ENCODE measurements around the gene WASF1.

The WASF1 gene

GRCh38 chr6:110179406-110180227 is at the start of gene WASF1:
TSS of gene WASF1 (minus strand) at chr6:110179670. CDS start at chr6:110127601, 52,069 bp downstream.
- peak; percentile 70 to 87 (median 84) for DNase-seq (ENCODE audit: low read depth in 4 of 4, low spot score in 1 of 4)

DNA sequence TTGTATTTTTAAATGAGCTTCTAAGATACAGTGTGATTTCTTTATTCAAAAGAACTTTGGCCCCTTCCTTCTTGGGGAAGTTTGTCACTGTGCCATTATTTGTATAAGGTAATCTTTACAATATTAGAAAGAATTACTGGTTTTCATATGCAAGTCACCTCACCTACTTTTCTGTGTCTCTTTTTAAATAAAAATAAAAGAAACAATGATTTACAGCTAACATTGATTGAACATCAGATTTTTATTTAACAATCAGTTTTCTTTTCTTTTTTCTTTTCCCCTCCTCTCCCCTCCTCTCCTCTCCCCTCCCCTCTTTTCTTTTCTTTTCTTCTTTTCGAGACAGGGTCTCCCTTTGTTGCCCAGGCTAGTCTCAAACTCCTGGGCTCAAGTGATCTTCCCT is 46.8 kb upstream of the WASF1 start:
- no peak for DNase-seq (ENCODE audit: low read depth in 4 of 4, low spot score in 1 of 4)

DNA sequence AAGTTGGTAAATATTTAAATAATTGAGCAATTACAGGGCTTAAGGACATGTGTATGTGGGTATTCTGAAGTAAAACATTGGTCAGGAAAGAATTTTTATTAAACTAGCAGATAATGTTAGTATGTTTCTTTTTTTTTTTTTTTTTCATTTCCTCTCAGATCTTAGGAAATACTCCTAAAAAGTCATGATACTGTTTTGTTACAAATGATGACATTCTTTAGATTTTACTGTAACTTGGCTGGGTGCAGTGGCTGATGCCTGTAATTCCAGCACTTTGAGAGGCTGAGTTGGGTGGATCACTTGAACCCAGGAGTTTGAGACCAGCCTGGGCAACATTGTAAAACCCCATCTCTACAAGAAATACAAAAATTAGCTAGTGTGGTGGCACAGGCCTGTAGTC is 42.3 kb upstream of the WASF1 start:
- no peak for DNase-seq (ENCODE audit: low read depth in 4 of 4, low spot score in 1 of 4)

GRCh38 chr6:110217266-110217665 is 37.8 kb upstream of the WASF1 start:
- no peak for DNase-seq (ENCODE audit: low read depth in 4 of 4, low spot score in 1 of 4)

- no peak for DNase-seq (ENCODE audit: low read depth in 4 of 4, low spot score in 1 of 4)
These were observed 36.7 kb upstream of the WASF1 start for GRCh38 chr6:110216140-110216539.

- no peak for DNase-seq (ENCODE audit: low read depth in 4 of 4, low spot score in 1 of 4)
These were observed 34.9 kb upstream of the WASF1 start for GRCh38 chr6:110214338-110214737.

DNA sequence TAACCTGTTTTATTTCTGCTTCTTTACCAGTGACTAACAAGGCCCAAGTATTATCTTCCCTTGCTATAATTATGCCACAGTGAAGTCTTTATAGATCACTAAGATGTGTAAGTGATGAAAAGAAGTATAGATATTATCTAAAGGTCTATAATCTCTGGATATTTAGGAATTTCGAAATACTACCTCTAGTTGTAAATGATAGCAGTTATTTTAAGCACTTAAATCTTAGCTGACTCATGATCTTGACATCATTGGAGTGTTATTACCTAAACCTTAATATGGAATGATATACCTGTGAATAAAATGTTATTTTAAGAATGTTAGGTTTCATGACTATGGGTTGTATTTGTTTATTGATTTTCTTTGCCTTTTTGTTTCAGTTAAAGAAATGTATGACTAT is 32.3 kb upstream of the WASF1 start:
- no peak for DNase-seq (ENCODE audit: low read depth in 4 of 4, low spot score in 1 of 4)

DNA sequence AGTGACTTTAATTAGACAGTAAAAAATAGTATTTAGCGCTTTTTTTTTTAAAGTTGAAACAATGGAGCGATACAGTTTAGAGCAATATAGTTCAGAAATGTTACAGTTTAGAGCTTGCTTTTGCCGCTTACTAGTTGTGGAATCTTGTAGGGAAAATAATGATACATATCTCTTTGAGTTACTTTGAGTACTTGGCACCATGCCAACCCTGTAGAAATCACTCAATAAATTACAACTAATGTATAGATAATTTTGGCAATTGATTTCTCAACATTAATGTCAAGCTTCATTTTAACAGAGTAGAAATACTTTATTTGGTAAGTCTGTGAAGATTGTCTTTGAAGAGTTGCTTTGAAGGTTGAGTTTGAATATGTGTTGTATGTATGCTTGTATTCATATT is 28.2 kb upstream of the WASF1 start:
- DNase-seq (ENCODE audit: low read depth in 4 of 4, low spot score in 1 of 4) = no peak

GRCh38 chr6:110201151-110201884 is 21.8 kb upstream of the WASF1 start:
- no peak for DNase-seq (ENCODE audit: low read depth in 4 of 4, low spot score in 1 of 4)

- no peak for DNase-seq (ENCODE audit: low read depth in 4 of 4, low spot score in 1 of 4)
These were observed 19.1 kb upstream of the WASF1 start for GRCh38 chr6:110198561-110198960.

DNA sequence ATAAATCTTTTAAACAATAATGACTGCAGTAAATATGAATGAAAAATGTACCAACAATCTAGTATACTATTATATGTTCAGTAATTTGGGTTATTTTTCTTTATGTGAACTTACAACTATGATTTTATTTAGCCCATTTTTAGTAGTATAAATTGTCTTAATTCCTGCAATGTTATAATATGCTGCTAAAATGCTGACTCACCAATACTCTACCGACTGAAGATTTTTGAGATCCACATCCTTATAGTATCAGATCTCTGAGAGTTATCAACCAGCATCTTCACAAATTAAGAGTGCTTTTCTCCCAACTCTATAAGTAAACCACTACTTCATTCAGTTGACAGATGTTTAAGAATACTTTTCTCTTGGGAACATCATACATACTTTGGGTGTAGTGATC is 17.4 kb upstream of the WASF1 start:
- no peak for DNase-seq (ENCODE audit: low read depth in 4 of 4, low spot score in 1 of 4)

GRCh38 chr6:110195639-110196038 is 16.2 kb upstream of the WASF1 start:
- DNase-seq (ENCODE audit: low read depth in 4 of 4, low spot score in 1 of 4) = no peak

- no peak for DNase-seq (ENCODE audit: low read depth in 4 of 4, low spot score in 1 of 4)
These were observed 12.0 kb upstream of the WASF1 start for GRCh38 chr6:110191477-110191876.

DNA sequence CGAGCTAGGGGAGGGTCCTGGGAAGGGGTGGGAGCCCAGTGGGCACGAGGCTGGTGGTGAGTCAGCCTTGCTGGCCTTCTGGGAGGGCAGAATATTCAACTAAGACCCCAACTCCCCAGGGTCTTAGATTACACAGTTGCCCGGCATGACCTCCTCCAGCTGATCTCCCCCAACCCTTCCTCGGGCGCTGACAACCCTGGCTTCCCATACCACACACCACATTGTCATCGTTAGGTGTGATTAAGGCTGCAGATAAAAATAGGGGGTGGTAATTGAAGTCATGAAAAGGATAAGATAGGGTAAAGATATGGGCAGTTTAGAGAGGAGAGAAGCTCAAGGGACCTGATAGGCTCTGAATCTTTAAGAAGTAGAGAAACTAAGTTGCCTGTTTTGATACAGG is 11.3 kb upstream of the WASF1 start:
- DNase-seq (ENCODE audit: low read depth in 4 of 4, low spot score in 1 of 4) = no peak

GRCh38 chr6:110188791-110189190 is 9.3 kb upstream of the WASF1 start:
- no peak for DNase-seq (ENCODE audit: low read depth in 4 of 4, low spot score in 1 of 4)

DNA sequence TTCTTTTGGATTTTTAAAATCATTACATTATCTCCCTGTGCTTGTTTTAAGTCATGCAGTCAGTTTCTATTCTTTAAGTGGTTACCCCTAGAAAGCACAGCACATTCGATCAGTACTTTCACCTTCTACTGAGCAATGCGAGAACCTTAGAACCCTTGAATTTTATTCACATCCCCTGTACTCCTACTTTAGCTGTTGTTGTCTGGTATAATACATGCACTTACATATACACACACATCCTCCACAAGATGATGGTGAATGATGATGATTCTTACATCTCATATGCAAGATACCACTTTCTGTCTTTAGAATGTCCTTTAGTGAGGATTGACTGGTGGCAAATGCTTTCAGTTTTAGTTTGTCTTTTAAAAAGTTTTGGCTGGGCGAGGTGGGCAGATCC is 6.4 kb upstream of the WASF1 start:
- DNase-seq (ENCODE audit: low read depth in 4 of 4, low spot score in 1 of 4) = no peak

GRCh38 chr6:110183292-110183885 is 3.9 kb upstream of the WASF1 start:
- no peak for DNase-seq (ENCODE audit: low read depth in 4 of 4, low spot score in 1 of 4)

DNA sequence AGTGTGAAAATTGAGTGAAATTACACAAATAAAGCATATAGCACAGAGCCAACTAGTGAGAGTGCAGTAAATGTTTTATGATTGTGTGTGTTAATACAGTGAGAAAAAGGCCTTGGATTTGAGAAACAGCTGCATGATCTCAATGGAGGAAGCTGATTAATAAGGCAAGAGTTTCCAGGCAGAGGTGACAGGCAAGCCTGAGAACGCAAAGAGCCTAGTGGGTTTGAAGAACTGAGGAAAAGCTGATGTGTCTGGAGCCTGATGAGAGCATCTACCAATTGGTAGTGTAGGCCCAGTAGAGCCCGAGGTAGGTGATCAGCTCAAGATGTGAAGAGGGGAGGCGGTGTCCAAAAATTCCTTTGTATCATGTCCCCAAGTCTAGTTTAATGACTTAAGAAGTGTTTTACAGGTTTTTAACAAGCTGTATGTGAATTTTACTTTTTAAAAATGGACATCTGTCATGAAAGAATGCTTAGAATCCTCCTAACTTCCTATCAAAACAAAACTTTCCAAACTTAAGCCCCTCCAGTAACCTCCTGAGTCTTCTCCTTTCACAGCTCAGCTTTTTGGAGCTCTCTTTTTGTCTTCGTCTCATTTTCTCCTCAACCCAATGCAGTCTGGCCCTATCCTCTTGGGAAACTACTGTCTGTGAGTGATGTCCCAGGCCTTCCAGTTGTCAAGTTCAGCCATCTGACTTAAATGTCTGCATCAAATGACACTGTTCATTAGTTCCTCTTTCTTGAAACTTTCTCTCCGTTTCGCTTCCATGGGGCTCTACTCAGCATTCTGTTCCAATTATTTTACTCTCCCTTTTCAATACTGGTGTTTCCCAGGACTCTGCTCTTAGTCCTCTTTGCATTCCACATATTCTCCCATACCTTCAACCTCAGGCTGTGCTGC is 1.9 kb upstream of the WASF1 start:
- no peak for DNase-seq (ENCODE audit: low read depth in 4 of 4, low spot score in 1 of 4)

DNA sequence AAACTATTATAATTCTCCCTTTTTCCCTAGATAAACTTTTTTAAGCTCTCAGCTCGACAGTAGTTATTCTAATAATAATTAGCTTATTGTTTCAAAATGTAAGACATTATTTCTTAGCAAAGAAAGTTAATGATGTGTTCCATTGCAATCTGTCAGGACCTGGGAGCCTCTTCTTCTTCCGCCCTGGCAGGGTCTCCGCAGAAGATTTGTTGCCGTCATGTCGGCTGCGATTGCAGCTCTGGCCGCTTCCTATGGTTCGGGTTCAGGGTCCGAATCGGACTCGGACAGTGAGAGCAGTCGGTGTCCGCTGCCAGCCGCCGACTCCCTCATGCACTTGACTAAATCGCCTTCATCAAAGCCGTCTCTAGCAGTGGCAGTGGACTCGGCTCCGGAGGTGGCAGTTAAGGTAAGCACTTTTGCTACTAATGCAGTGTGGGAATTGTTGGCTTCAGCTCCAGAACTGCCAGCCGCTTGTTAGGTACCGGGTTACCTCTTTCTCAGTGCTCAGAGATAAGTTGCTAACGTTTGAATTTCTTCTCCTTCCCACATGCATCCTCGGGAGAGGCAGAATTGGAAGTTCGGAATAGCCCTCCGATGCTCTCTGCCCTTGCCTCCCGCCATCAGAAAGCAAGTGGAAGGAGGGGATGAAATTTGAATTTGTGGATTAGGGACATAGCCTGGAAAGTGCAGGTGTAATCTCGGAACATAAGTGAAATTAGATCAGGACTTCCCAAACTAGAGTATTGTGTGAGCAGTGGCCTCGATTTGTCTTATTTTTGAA is 948 bp upstream of the WASF1 start, which contains the start of gene CDC40:
TSS of gene CDC40 (plus strand) at position 200 of the 781 bp plus-strand sequence. CDS start at position 218, 18 bp downstream.
- DNase-seq (ENCODE audit: low read depth in 4 of 4, low spot score in 1 of 4) = peak; percentile 11 to 41 (median 17)
